ENCODE results near the gene RALGAPA2. TPM values are rescaled to one million over a fixed set of nuclear protein-coding genes. Genes with fewer than 3 reads are reported as not detected.

RALGAPA2 gene
- total and polyA plus RNA-seq, 2 experiments from 2014 or later: 13.1 to 43.4 TPM

DNA sequence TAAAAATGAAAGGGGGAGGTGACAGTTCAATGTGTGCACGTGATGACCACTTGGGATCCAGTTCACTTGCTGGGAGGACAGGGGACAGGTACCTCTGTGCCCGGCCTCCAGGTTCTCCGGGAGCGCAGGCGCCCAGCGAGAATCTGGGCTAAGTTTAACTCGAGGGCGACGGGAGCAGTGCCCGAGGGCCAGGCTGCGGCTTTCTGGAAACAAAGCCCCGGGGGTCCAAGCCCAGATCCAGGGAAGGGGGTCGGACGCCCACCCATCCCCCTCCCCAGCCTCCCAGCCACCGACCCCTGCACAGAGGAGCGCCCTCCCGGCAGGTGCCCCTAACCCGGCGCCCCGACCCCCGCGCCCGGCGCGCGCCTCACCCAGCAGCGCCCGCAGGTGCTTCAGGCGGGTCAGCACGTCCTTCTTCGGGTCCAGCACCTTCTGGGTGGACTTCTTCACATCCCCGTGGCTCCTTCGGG, 405 bp downstream of the RALGAPA2 start:
- peaks cover 17% of the 10 kb centered on the region for H3K4me1 Mint-ChIP-seq
- Histone ChIP-seq H3F3A (replicated peaks; ENCODE audit: low read depth) (no peaks in the 10 kb centered on the region), H3K79me2 (replicated peaks; ENCODE audit: insufficient read depth) (peaks cover 48% of the 10 kb centered on the region), H3K27me3 (ENCODE audit: insufficient read depth) (no peaks in the 10 kb centered on the region), H3K4me1 (ENCODE audit: insufficient read depth) (peaks cover 9% of the 10 kb centered on the region), H3K9me2 (ENCODE audit: insufficient read depth) (no peaks in the 10 kb centered on the region), H3K27ac (ENCODE audit: low read depth) (no peak overlapping the region), H3K4me3 (peak overlapping the region; percentile 76), H3K4me2 (peak overlapping the region; percentile 89), H4K20me1 (replicated peaks; ENCODE audit: insufficient read depth) (peaks cover 11% of the 10 kb centered on the region; the same call in 1 of the 2 replicates), H3K36me3 (ENCODE audit: insufficient read depth) (no peaks in the 10 kb centered on the region), H2AFZ (peak overlapping the region; percentile 83)
- ATAC-seq (peak; percentile 39), DNase-seq (ENCODE audit: low spot score) (peak; percentile 48)
- H3K27ac Mint-ChIP-seq: no peak overlapping the region
- H3K4me3 Mint-ChIP-seq: peak overlapping the region; percentile 75
- H3K36me3 Mint-ChIP-seq (ENCODE audit: low read depth): no peaks in the 10 kb centered on the region
- no peak for TF ChIP-seq ZNF331 (CRISPR knock-in tag; IDR thresholded peaks at IDR 0.05; ENCODE audit: low read depth)
- TF ChIP-seq, protein P1, sequence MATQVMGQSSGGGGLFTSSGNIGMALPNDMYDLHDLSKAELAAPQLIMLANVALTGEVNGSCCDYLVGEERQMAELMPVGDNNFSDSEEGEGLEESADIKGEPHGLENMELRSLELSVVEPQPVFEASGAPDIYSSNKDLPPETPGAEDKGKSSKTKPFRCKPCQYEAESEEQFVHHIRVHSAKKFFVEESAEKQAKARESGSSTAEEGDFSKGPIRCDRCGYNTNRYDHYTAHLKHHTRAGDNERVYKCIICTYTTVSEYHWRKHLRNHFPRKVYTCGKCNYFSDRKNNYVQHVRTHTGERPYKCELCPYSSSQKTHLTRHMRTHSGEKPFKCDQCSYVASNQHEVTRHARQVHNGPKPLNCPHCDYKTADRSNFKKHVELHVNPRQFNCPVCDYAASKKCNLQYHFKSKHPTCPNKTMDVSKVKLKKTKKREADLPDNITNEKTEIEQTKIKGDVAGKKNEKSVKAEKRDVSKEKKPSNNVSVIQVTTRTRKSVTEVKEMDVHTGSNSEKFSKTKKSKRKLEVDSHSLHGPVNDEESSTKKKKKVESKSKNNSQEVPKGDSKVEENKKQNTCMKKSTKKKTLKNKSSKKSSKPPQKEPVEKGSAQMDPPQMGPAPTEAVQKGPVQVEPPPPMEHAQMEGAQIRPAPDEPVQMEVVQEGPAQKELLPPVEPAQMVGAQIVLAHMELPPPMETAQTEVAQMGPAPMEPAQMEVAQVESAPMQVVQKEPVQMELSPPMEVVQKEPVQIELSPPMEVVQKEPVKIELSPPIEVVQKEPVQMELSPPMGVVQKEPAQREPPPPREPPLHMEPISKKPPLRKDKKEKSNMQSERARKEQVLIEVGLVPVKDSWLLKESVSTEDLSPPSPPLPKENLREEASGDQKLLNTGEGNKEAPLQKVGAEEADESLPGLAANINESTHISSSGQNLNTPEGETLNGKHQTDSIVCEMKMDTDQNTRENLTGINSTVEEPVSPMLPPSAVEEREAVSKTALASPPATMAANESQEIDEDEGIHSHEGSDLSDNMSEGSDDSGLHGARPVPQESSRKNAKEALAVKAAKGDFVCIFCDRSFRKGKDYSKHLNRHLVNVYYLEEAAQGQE (IDR thresholded peaks at IDR 0.05; ENCODE audit: unreplicated experiment): no peak
- no peak for TF ChIP-seq STAT1 (IDR thresholded peaks at IDR 0.05; ENCODE audit: unreplicated experiment)
- TF ChIP-seq, protein P2, sequence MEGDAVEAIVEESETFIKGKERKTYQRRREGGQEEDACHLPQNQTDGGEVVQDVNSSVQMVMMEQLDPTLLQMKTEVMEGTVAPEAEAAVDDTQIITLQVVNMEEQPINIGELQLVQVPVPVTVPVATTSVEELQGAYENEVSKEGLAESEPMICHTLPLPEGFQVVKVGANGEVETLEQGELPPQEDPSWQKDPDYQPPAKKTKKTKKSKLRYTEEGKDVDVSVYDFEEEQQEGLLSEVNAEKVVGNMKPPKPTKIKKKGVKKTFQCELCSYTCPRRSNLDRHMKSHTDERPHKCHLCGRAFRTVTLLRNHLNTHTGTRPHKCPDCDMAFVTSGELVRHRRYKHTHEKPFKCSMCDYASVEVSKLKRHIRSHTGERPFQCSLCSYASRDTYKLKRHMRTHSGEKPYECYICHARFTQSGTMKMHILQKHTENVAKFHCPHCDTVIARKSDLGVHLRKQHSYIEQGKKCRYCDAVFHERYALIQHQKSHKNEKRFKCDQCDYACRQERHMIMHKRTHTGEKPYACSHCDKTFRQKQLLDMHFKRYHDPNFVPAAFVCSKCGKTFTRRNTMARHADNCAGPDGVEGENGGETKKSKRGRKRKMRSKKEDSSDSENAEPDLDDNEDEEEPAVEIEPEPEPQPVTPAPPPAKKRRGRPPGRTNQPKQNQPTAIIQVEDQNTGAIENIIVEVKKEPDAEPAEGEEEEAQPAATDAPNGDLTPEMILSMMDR (conservative IDR thresholded peaks at IDR 0.05; ENCODE audit: low read depth in 2 of 2): no peak
- no peak for TF ChIP-seq EZH2phosphoT487 (IDR thresholded peaks at IDR 0.05; ENCODE audit: unreplicated experiment)
- no peak for TF ChIP-seq JUNB (IDR thresholded peaks at IDR 0.05; ENCODE audit: unreplicated experiment)
- no peak for TF ChIP-seq CREB1 (CRISPR knock-in tag; IDR thresholded peaks at IDR 0.05; ENCODE audit: low read depth)
- no peak for TF ChIP-seq POLR2AphosphoS5 (IDR thresholded peaks at IDR 0.05; ENCODE audit: low read depth)
- TF ChIP-seq, protein P3, sequence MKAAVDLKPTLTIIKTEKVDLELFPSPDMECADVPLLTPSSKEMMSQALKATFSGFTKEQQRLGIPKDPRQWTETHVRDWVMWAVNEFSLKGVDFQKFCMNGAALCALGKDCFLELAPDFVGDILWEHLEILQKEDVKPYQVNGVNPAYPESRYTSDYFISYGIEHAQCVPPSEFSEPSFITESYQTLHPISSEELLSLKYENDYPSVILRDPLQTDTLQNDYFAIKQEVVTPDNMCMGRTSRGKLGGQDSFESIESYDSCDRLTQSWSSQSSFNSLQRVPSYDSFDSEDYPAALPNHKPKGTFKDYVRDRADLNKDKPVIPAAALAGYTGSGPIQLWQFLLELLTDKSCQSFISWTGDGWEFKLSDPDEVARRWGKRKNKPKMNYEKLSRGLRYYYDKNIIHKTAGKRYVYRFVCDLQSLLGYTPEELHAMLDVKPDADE (IDR thresholded peaks at IDR 0.05): no peak
- TF ChIP-seq, protein P4, sequence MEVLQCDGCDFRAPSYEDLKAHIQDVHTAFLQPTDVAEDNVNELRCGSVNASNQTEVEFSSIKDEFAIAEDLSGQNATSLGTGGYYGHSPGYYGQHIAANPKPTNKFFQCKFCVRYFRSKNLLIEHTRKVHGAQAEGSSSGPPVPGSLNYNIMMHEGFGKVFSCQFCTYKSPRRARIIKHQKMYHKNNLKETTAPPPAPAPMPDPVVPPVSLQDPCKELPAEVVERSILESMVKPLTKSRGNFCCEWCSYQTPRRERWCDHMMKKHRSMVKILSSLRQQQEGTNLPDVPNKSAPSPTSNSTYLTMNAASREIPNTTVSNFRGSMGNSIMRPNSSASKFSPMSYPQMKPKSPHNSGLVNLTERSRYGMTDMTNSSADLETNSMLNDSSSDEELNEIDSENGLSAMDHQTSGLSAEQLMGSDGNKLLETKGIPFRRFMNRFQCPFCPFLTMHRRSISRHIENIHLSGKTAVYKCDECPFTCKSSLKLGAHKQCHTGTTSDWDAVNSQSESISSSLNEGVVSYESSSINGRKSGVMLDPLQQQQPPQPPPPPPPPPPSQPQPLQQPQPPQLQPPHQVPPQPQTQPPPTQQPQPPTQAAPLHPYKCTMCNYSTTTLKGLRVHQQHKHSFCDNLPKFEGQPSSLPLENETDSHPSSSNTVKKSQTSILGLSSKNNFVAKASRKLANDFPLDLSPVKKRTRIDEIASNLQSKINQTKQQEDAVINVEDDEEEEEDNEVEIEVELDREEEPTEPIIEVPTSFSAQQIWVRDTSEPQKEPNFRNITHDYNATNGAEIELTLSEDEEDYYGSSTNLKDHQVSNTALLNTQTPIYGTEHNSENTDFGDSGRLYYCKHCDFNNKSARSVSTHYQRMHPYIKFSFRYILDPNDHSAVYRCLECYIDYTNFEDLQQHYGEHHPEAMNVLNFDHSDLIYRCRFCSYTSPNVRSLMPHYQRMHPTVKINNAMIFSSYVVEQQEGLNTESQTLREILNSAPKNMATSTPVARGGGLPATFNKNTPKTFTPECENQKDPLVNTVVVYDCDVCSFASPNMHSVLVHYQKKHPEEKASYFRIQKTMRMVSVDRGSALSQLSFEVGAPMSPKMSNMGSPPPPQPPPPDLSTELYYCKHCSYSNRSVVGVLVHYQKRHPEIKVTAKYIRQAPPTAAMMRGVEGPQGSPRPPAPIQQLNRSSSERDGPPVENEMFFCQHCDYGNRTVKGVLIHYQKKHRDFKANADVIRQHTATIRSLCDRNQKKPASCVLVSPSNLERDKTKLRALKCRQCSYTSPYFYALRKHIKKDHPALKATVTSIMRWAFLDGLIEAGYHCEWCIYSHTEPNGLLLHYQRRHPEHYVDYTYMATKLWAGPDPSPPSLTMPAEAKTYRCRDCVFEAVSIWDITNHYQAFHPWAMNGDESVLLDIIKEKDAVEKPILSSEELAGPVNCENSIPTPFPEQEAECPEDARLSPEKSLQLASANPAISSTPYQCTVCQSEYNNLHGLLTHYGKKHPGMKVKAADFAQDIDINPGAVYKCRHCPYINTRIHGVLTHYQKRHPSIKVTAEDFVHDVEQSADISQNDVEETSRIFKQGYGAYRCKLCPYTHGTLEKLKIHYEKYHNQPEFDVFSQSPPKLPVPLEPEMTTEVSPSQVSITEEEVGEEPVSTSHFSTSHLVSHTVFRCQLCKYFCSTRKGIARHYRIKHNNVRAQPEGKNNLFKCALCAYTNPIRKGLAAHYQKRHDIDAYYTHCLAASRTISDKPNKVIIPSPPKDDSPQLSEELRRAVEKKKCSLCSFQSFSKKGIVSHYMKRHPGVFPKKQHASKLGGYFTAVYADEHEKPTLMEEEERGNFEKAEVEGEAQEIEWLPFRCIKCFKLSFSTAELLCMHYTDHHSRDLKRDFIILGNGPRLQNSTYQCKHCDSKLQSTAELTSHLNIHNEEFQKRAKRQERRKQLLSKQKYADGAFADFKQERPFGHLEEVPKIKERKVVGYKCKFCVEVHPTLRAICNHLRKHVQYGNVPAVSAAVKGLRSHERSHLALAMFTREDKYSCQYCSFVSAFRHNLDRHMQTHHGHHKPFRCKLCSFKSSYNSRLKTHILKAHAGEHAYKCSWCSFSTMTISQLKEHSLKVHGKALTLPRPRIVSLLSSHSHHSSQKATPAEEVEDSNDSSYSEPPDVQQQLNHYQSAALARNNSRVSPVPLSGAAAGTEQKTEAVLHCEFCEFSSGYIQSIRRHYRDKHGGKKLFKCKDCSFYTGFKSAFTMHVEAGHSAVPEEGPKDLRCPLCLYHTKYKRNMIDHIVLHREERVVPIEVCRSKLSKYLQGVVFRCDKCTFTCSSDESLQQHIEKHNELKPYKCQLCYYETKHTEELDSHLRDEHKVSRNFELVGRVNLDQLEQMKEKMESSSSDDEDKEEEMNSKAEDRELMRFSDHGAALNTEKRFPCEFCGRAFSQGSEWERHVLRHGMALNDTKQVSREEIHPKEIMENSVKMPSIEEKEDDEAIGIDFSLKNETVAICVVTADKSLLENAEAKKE (CRISPR knock-in tag; IDR thresholded peaks at IDR 0.05): no peak
- TF ChIP-seq NANOG (IDR thresholded peaks at IDR 0.05; ENCODE audit: borderline replicate concordance): no peak
- no peak for TF ChIP-seq ZNF114 (CRISPR knock-in tag; IDR thresholded peaks at IDR 0.05)
- TF ChIP-seq EZH2 (IDR thresholded peaks at IDR 0.05; ENCODE audit: low read depth, unreplicated experiment): no peak
- peaks cover 3% of the 10 kb centered on the region for H3K27me3 Mint-ChIP-seq (ENCODE audit: insufficient read depth, low read depth, poor library complexity)
- H3K9me3 Mint-ChIP-seq: no peaks in the 10 kb centered on the region; the same call in 2 of the 3 replicates
